BLaER1 treated with 17β-estradiol and CSF1 and Interleukin-3, amounts not matched to agents 10 nM and 100 nM (cell line): ENCODE data around the gene TREML4.
A peak's percentile ranks its signal among the peaks of the same experiment; 100 is the strongest.

ENCODE experiments used
- H3K27ac ChIP-seq, 11 experiments: shearing (Covaris generic); formaldehyde crosslinking; 2 replicates each; pipeline ENCODE4 v1.8.1; 2022
- H3K27me3 ChIP-seq, 11 experiments: shearing (Covaris generic); formaldehyde crosslinking; 2 replicates each; pipeline ENCODE4 v1.8.1; 2022
- H3K36me3 ChIP-seq, 11 experiments: shearing (Covaris generic); formaldehyde crosslinking; 2 replicates each; pipeline ENCODE4 v1.8.1; 2022
- H3K4me1 ChIP-seq, 10 experiments: shearing (Covaris generic); formaldehyde crosslinking; 2 replicates each; pipeline ENCODE4 v1.8.1; 2022
- H3K4me2 ChIP-seq, 11 experiments: shearing (Covaris generic); formaldehyde crosslinking; 2 replicates each; pipeline ENCODE4 v1.8.1; 2022
- H3K4me3 ChIP-seq, 10 experiments: shearing (Covaris generic); formaldehyde crosslinking; 2 replicates each; pipeline ENCODE4 v1.8.1; 2022
- H3K9ac ChIP-seq, 11 experiments: shearing (Covaris generic); formaldehyde crosslinking; 2 replicates each; pipeline ENCODE4 v1.8.1; 2022
- H3K9me3 ChIP-seq, 11 experiments: shearing (Covaris generic); formaldehyde crosslinking; replicated peaks in 1 of 11; 2 replicates each; pipeline ENCODE4 v1.8.1; 2022
- H4K20me1 ChIP-seq, 11 experiments: shearing (Covaris generic); formaldehyde crosslinking; 2 replicates each; pipeline ENCODE4 v1.8.1; 2022
- Cebpa-rat ChIP-seq, 11 experiments: shearing (Covaris generic); IDR thresholded peaks; 2 replicates each; pipeline ENCODE4 v1.8.1; 2022

Gene TREML4

GRCh38 chr6:41255110-41255509 is 27.0 kb downstream of the TREML4 start:
- no peak for TF ChIP-seq Cebpa-rat (IDR thresholded peaks at IDR 0.05)
- H3K27me3 ChIP-seq = no peaks in the 10 kb centered on the region
- H3K4me1 ChIP-seq = peaks cover 19 to 36% (median 25%) of the 10 kb centered on the region in 10 experiments
- peaks cover 0 to 17% (median 0%) of the 10 kb centered on the region in 11 experiments; a peak in 3 of 22 replicates for H3K36me3 ChIP-seq
- H3K4me2 ChIP-seq = peak overlapping the region; percentile 39 to 84 (median 77); a peak in 20 of 22 replicates
- H4K20me1 ChIP-seq = no peaks in the 10 kb centered on the region
- H3K9me3 ChIP-seq = peaks cover 16 to 26% (median 24%) of the 10 kb centered on the region in 11 experiments; a peak in 21 of 22 replicates
- H3K4me3 ChIP-seq = no peak overlapping the region
- H3K9ac ChIP-seq = no peak overlapping the region
- H3K27ac ChIP-seq = peak overlapping the region in 1 of 11 experiments; percentile 36; a peak in 1 of 22 replicates

- H3K4me1 ChIP-seq = peaks cover 19 to 36% (median 25%) of the 10 kb centered on the region in 10 experiments
- peaks cover 0 to 23% (median 0%) of the 10 kb centered on the region in 11 experiments; a peak in 4 of 22 replicates for H3K36me3 ChIP-seq
- no peak for TF ChIP-seq Cebpa-rat (IDR thresholded peaks at IDR 0.05)
- no peak overlapping the region for H3K9ac ChIP-seq
- peak overlapping the region in 2 of 11 experiments; percentile 1 to 36; a peak in 4 of 22 replicates for H3K27ac ChIP-seq
- no peaks in the 10 kb centered on the region for H3K27me3 ChIP-seq
- H4K20me1 ChIP-seq = no peaks in the 10 kb centered on the region
- H3K4me3 ChIP-seq = no peak overlapping the region
- H3K9me3 ChIP-seq = peaks cover 22 to 33% (median 31%) of the 10 kb centered on the region in 11 experiments
- peak overlapping the region; percentile 39 to 84 (median 77) for H3K4me2 ChIP-seq
Measured at GRCh38 chr6:41255638-41256246, 27.6 kb downstream of the TREML4 start.

GRCh38 chr6:41256383-41256782 is 28.2 kb downstream of the TREML4 start:
- no peaks in the 10 kb centered on the region for H3K27me3 ChIP-seq
- H3K27ac ChIP-seq = peak overlapping the region in 2 of 11 experiments; percentile 1 to 36; a peak in 3 of 22 replicates
- no peaks in the 10 kb centered on the region for H4K20me1 ChIP-seq
- H3K9ac ChIP-seq = no peak overlapping the region
- peaks cover 27 to 39% (median 37%) of the 10 kb centered on the region in 11 experiments for H3K9me3 ChIP-seq
- TF ChIP-seq Cebpa-rat (IDR thresholded peaks at IDR 0.05) = no peak
- peak overlapping the region; percentile 39 to 84 (median 77) for H3K4me2 ChIP-seq
- no peak overlapping the region for H3K4me3 ChIP-seq
- H3K36me3 ChIP-seq = peaks cover 0 to 27% (median 0%) of the 10 kb centered on the region in 11 experiments; a peak in 5 of 22 replicates
- H3K4me1 ChIP-seq = peaks cover 19 to 36% (median 25%) of the 10 kb centered on the region in 10 experiments

GRCh38 chr6:41257369-41258195 is 29.4 kb downstream of the TREML4 start:
- Histone ChIP-seq H3K4me1 (peaks cover 19 to 35% (median 25%) of the 10 kb centered on the region in 10 experiments), H3K9me3 (peaks cover 39 to 51% (median 49%) of the 10 kb centered on the region in 11 experiments), H3K27ac (no peak overlapping the region), H3K36me3 (peaks cover 0 to 37% (median 0%) of the 10 kb centered on the region in 11 experiments; a peak in 5 of 22 replicates), H3K4me3 (no peak overlapping the region), H3K4me2 (peak overlapping the region in 8 of 11 experiments; percentile 67 to 84 (median 78); a peak in 6 of 22 replicates), H4K20me1 (no peaks in the 10 kb centered on the region), H3K27me3 (no peaks in the 10 kb centered on the region), H3K9ac (no peak overlapping the region)
- TF ChIP-seq Cebpa-rat (IDR thresholded peaks at IDR 0.05) = no peak

GRCh38 chr6:41258196-41258493 is 30.0 kb downstream of the TREML4 start:
- peaks cover 43 to 57% (median 55%) of the 10 kb centered on the region in 11 experiments for H3K9me3 ChIP-seq
- no peak overlapping the region for H3K4me3 ChIP-seq
- H3K27ac ChIP-seq = no peak overlapping the region
- no peaks in the 10 kb centered on the region for H4K20me1 ChIP-seq
- no peak for TF ChIP-seq Cebpa-rat (IDR thresholded peaks at IDR 0.05)
- no peak overlapping the region for H3K9ac ChIP-seq
- H3K4me2 ChIP-seq = no peak overlapping the region
- H3K4me1 ChIP-seq = peaks cover 19 to 31% (median 25%) of the 10 kb centered on the region in 10 experiments
- no peaks in the 10 kb centered on the region for H3K27me3 ChIP-seq
- peaks cover 0 to 43% (median 0%) of the 10 kb centered on the region in 11 experiments; a peak in 7 of 22 replicates for H3K36me3 ChIP-seq

GRCh38 chr6:41262401-41262800 is 34.3 kb downstream of the TREML4 start:
- Histone ChIP-seq H3K27me3 (no peaks in the 10 kb centered on the region), H3K9me3 (peaks cover 49 to 67% (median 62%) of the 10 kb centered on the region in 11 experiments), H3K4me3 (no peak overlapping the region), H3K4me2 (no peak overlapping the region), H3K27ac (no peak overlapping the region), H3K4me1 (peaks cover 0 to 6% (median 0%) of the 10 kb centered on the region in 10 experiments; a peak in 5 of 20 replicates), H4K20me1 (no peaks in the 10 kb centered on the region), H3K9ac (no peak overlapping the region), H3K36me3 (peaks cover 0 to 53% (median 0%) of the 10 kb centered on the region in 11 experiments; a peak in 7 of 22 replicates)
- TF ChIP-seq Cebpa-rat (IDR thresholded peaks at IDR 0.05) = no peak

- Histone ChIP-seq H3K9ac (no peak overlapping the region), H3K4me1 (peaks cover 0 to 6% (median 0%) of the 10 kb centered on the region in 10 experiments; a peak in 1 of 20 replicates), H3K36me3 (peaks cover 0 to 53% (median 0%) of the 10 kb centered on the region in 11 experiments; a peak in 7 of 22 replicates), H3K4me2 (no peak overlapping the region), H3K27me3 (no peaks in the 10 kb centered on the region), H4K20me1 (no peaks in the 10 kb centered on the region), H3K27ac (no peak overlapping the region), H3K9me3 (peaks cover 46 to 60% (median 56%) of the 10 kb centered on the region in 11 experiments), H3K4me3 (no peak overlapping the region)
- TF ChIP-seq Cebpa-rat (IDR thresholded peaks at IDR 0.05) = no peak
Measured at GRCh38 chr6:41263267-41263666, 35.1 kb downstream of the TREML4 start.

GRCh38 chr6:41266541-41266940 is 38.4 kb downstream of the TREML4 start:
- H3K4me3 ChIP-seq = no peak overlapping the region
- H3K27me3 ChIP-seq = no peaks in the 10 kb centered on the region
- H3K4me2 ChIP-seq = no peak overlapping the region
- peaks cover 21 to 27% (median 25%) of the 10 kb centered on the region in 11 experiments for H3K9me3 ChIP-seq
- no peak for TF ChIP-seq Cebpa-rat (IDR thresholded peaks at IDR 0.05)
- no peak overlapping the region for H3K27ac ChIP-seq
- peaks cover 0 to 26% (median 0%) of the 10 kb centered on the region in 11 experiments; a peak in 6 of 22 replicates for H3K36me3 ChIP-seq
- H3K9ac ChIP-seq = no peak overlapping the region
- H4K20me1 ChIP-seq = no peaks in the 10 kb centered on the region
- peaks cover under 1 to 28% (median 8%) of the 10 kb centered on the region in 10 experiments; a peak in 18 of 20 replicates for H3K4me1 ChIP-seq

- peaks cover 11 to 47% (median 24%) of the 10 kb centered on the region in 10 experiments for H3K4me1 ChIP-seq
- H3K4me2 ChIP-seq = no peak overlapping the region
- no peak overlapping the region for H3K27ac ChIP-seq
- H3K9me3 ChIP-seq = peaks cover 3 to 7% (median 5%) of the 10 kb centered on the region in 11 experiments
- H3K36me3 ChIP-seq = peaks cover 0 to 7% (median 0%) of the 10 kb centered on the region in 11 experiments; a peak in 4 of 22 replicates
- no peak overlapping the region for H3K4me3 ChIP-seq
- TF ChIP-seq Cebpa-rat (IDR thresholded peaks at IDR 0.05) = no peak
- no peak overlapping the region for H3K9ac ChIP-seq
- H3K27me3 ChIP-seq = no peaks in the 10 kb centered on the region
- no peaks in the 10 kb centered on the region for H4K20me1 ChIP-seq
Measured at GRCh38 chr6:41268478-41268877, 40.3 kb downstream of the TREML4 start.
